ENCODE data around the gene MYBPC2.

Gene MYBPC2

DNA sequence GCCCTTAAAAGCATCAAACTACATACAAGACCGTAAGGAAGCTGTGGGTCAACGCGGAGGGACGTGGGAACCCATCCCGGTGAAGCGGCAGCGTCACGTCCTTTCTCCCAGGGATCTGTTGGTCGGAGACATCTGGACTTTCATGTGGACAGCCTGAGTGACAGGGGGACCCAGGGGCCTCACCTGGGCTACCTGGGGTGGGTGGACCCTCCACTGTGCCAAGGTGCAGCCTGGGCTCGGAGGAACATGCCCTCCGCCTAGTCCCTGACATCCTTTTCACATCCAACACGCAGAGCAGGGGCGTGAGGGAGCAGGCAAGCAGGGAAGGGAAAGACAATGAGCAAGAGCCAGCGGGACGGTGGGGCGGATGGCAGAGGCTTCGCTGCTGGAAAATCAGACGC lies 57.7 kb downstream of the MYBPC2 start:
- no peak overlapping the region for H3K4me2 ChIP-seq (ENCODE audit: low read length)
- H3K9me2 ChIP-seq (ENCODE audit: low read depth, low read length): no peaks in the 10 kb centered on the region
- peaks cover 14% of the 10 kb centered on the region for H3K36me3 ChIP-seq (ENCODE audit: insufficient read depth, low read length)
- H2AFZ ChIP-seq (ENCODE audit: low read length): no peak overlapping the region
- H3K27me3 ChIP-seq (ENCODE audit: insufficient read depth, low read length): peaks cover 6% of the 10 kb centered on the region; the same call in 1 of the 2 replicates
- no peak overlapping the region for H3K4me3 ChIP-seq (ENCODE audit: low read depth, low read length, poor library complexity, severe bottlenecking)
- no peak overlapping the region for H3K27ac ChIP-seq (ENCODE audit: low read depth, low read length, poor library complexity, severe bottlenecking)
- no peaks in the 10 kb centered on the region for H3F3A ChIP-seq (ENCODE audit: insufficient read depth, low read length)
- no peak overlapping the region for H3K9ac ChIP-seq (ENCODE audit: low read length)
- no peaks in the 10 kb centered on the region for H3K79me2 ChIP-seq (ENCODE audit: insufficient read depth, low read length)
- no peaks in the 10 kb centered on the region for H4K20me1 ChIP-seq (ENCODE audit: insufficient read depth, low read length)
- TF ChIP-seq EZH2 (IDR thresholded peaks at IDR 0.05; ENCODE audit: borderline replicate concordance, low read length): no peak
- TF ChIP-seq CTCF (IDR thresholded peaks at IDR 0.05; ENCODE audit: low read length): no peak
- no peaks in the 10 kb centered on the region for H3K4me1 ChIP-seq (ENCODE audit: insufficient read depth, low read length, severe bottlenecking)
- H3K9me3 ChIP-seq (ENCODE audit: low read length): peaks cover 9% of the 10 kb centered on the region

DNA sequence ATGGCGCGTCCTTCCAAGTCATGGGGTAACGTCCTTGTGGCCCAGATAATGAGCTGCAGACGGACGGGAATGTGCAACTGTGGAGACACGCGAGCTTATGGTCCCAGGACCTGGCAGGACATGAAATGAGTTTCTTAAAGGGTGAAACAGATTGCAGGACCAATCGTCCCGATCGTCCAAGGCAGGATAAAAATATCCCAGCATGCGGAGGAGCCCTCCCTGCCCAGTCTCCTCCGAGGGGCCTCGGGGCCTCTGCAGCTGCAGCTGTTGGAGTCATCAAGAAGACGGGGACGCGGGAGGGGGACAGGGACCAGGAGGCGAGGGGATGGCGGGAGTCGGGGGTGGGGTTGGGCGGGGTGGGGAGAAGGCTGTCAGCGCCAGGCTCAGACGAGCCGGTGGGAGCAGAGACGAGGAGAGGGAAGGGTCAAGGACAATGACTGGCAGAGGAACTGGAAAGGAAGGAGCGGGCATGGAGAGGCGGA lies 58.3 kb downstream of the MYBPC2 start:
- H3K4me1 ChIP-seq (ENCODE audit: insufficient read depth, low read length, severe bottlenecking): no peaks in the 10 kb centered on the region
- H3K79me2 ChIP-seq (ENCODE audit: insufficient read depth, low read length): no peaks in the 10 kb centered on the region
- no peaks in the 10 kb centered on the region for H4K20me1 ChIP-seq (ENCODE audit: insufficient read depth, low read length)
- peaks cover 6% of the 10 kb centered on the region; the same call in 1 of the 2 replicates for H3K27me3 ChIP-seq (ENCODE audit: insufficient read depth, low read length)
- peaks cover 6% of the 10 kb centered on the region for H3K9me3 ChIP-seq (ENCODE audit: low read length)
- no peak overlapping the region for H3K9ac ChIP-seq (ENCODE audit: low read length)
- peaks cover 8% of the 10 kb centered on the region for H3K36me3 ChIP-seq (ENCODE audit: insufficient read depth, low read length)
- no peak overlapping the region for H3K27ac ChIP-seq (ENCODE audit: low read depth, low read length, poor library complexity, severe bottlenecking)
- H3K9me2 ChIP-seq (ENCODE audit: low read depth, low read length): no peaks in the 10 kb centered on the region
- H2AFZ ChIP-seq (ENCODE audit: low read length): no peak overlapping the region
- H3K4me3 ChIP-seq (ENCODE audit: low read depth, low read length, poor library complexity, severe bottlenecking): no peak overlapping the region
- H3K4me2 ChIP-seq (ENCODE audit: low read length): no peak overlapping the region
- TF ChIP-seq EZH2 (IDR thresholded peaks at IDR 0.05; ENCODE audit: borderline replicate concordance, low read length) (no peak), CTCF (IDR thresholded peaks at IDR 0.05; ENCODE audit: low read length) (no peak)
- no peaks in the 10 kb centered on the region for H3F3A ChIP-seq (ENCODE audit: insufficient read depth, low read length)

DNA sequence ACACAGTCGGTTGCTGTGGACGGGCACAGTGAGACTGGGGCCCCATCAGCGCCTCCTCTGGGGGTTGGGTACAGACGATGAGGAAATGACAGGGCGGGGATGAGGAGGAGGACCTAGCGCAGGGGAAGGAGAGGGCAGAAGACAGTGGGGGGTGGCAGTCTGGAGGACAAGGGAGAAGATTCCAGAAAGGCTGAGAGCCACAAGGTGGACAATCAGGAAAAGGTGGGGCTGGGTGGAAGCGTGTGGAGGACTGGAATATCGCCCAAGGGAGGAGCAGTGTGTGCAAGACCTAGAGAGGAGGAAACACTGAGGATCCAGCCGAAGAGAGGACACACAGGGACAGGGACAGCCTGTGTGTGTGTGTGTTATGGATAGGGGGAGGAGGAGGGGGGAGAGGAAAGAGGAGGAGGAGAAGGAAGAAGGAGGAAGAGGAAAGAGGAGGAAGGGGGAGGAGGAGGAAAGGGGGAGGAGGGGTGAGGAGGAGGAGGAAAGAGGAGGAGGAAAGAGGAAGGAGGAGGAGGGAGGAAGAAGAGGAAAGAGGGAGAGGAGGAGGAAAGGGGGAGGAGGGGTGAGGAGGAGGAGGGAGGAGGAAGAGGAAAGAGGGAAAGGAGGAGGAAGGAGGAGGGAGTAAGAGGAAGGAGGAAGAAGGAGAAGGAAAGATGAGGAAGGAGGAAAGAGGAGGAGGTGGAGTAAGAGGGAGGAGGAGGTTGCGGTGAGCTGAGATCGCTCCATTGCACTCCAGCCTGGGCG lies 59.8 kb downstream of the MYBPC2 start:
- H3K9me2 ChIP-seq (ENCODE audit: low read depth, low read length): no peaks in the 10 kb centered on the region
- H3K9me3 ChIP-seq (ENCODE audit: low read length): no peaks in the 10 kb centered on the region
- no peak overlapping the region for H2AFZ ChIP-seq (ENCODE audit: low read length)
- H3K27ac ChIP-seq (ENCODE audit: low read depth, low read length, poor library complexity, severe bottlenecking): no peak overlapping the region
- H3K4me3 ChIP-seq (ENCODE audit: low read depth, low read length, poor library complexity, severe bottlenecking): no peak overlapping the region
- no peaks in the 10 kb centered on the region for H3K36me3 ChIP-seq (ENCODE audit: insufficient read depth, low read length)
- H3K4me2 ChIP-seq (ENCODE audit: low read length): no peak overlapping the region
- no peaks in the 10 kb centered on the region for H3F3A ChIP-seq (ENCODE audit: insufficient read depth, low read length)
- no peak overlapping the region for H3K9ac ChIP-seq (ENCODE audit: low read length)
- H3K79me2 ChIP-seq (ENCODE audit: insufficient read depth, low read length): no peaks in the 10 kb centered on the region
- H4K20me1 ChIP-seq (ENCODE audit: insufficient read depth, low read length): no peaks in the 10 kb centered on the region
- H3K4me1 ChIP-seq (ENCODE audit: insufficient read depth, low read length, severe bottlenecking): no peaks in the 10 kb centered on the region
- H3K27me3 ChIP-seq (ENCODE audit: insufficient read depth, low read length): peaks cover 3% of the 10 kb centered on the region; the same call in 1 of the 2 replicates
- TF ChIP-seq CTCF (IDR thresholded peaks at IDR 0.05; ENCODE audit: low read length) (no peak), EZH2 (IDR thresholded peaks at IDR 0.05; ENCODE audit: borderline replicate concordance, low read length) (no peak)

Data from OCI-LY1 (cell line).